GM12892 (cell line): Measurements from ENCODE around the gene CASKIN1.
A peak's percentile ranks its signal among the peaks of the same experiment; 100 is the strongest.

Experiments used
- DNase-seq: peaks from one replicate; pipeline ENCODE4 v3.0.0; 2011; ENCODE audit not compliant: insufficient read length
- FAIRE-seq: peaks from 2 replicates; lab custom pipeline; 2011; peaks lifted over from hg19 to GRCh38; lab: Jason Lieb, UNC
- POLR2A ChIP-seq: IDR thresholded peaks from 2 replicates; pipeline ENCODE4 v1.6.1; 2011; ENCODE audit warnings: low read depth, low read length, control low read depth
- POLR2AphosphoS5 ChIP-seq: IDR thresholded peaks from 2 replicates; pipeline ENCODE4 v1.6.1; 2011; ENCODE audit warnings: low read depth, low read length, control low read depth
- TAF1 ChIP-seq: IDR thresholded peaks from 2 replicates; pipeline ENCODE4 v1.6.1; 2011; ENCODE audit warnings: low read depth, mild to moderate bottlenecking, control low read depth, low read length, borderline replicate concordance

Gene CASKIN1

DNA sequence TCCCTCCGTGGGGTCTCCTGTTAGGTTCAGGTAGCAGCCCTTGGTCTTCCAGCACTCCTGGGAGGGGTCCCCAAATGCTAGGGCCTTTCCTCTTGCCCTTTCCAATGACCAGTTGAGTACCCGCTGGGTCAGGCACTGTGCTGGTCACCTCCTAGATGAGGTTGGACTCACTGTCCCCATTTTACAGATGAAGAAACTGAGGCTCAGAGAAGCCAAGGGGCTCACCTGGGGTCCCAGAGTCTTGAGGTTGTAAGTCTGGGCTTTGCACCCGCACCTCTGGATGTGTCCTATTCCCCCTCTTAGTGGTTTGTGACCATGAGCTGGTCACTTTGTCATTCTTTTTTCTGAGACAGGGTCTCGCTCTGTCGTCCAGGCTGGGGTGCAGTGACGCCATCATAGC, 1.4 kb upstream of the CASKIN1 start:
- TF ChIP-seq POLR2AphosphoS5 (no peak), TAF1 (no peak), POLR2A (no peak)
- no peak for DNase-seq
- FAIRE-seq = no peak

GRCh38 chr16:2196981-2197511, 641 bp upstream of the CASKIN1 start:
- FAIRE-seq = no peak
- TF ChIP-seq POLR2AphosphoS5 = no peak
- no peak for TF ChIP-seq TAF1
- no peak for TF ChIP-seq POLR2A
- no peak for DNase-seq

- TF ChIP-seq POLR2A (no peak), TAF1 (no peak), POLR2AphosphoS5 (no peak)
- FAIRE-seq = no peak
- DNase-seq = no peak
Measured at GRCh38 chr16:2195322-2196161, 863 bp downstream of the CASKIN1 start.

GRCh38 chr16:2194852-2195321, 1.5 kb downstream of the CASKIN1 start:
- TF ChIP-seq TAF1 = no peak
- no peak for TF ChIP-seq POLR2A
- TF ChIP-seq POLR2AphosphoS5 = no peak
- FAIRE-seq (peak; percentile 85), DNase-seq (peak; percentile 61)

DNA sequence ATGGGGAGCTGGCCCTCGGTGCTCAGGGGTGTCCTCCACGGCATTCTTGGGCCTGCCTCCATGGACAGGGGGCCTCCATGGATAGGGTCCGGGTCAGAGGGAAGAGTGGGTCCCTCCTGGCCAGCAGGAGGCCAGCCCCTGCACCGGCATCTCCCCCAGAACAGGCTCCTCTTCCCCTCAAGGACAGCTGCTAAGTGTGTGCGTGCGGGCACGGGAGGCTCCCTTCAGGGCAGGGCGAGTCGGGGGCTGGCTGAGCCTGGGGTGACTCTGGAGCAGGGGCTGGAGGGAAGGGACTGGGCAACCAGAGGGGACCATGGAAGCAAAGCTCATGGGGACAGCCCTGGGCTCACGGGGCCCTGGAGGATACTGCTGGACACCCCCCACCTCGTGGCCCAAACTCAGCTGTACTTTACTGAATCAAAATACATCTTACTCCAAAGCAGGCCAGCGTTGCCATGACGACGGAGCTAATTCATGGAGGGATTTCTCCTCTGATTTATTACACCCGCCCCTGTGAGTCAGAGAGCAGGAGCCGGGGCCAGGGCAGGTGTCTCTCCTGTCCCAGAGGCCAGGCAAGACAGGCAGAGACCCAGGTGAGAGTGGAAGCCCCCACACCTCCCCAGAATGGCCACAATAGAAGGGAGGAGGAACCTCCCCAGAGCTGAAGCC, 2.1 kb downstream of the CASKIN1 start:
- TF ChIP-seq TAF1 (no peak), POLR2AphosphoS5 (no peak), POLR2A (no peak)
- FAIRE-seq (no peak), DNase-seq (no peak)

GRCh38 chr16:2191446-2191706, 5.0 kb downstream of the CASKIN1 start:
- TF ChIP-seq TAF1 (no peak), POLR2A (no peak), POLR2AphosphoS5 (no peak)
- no peak for FAIRE-seq

DNA sequence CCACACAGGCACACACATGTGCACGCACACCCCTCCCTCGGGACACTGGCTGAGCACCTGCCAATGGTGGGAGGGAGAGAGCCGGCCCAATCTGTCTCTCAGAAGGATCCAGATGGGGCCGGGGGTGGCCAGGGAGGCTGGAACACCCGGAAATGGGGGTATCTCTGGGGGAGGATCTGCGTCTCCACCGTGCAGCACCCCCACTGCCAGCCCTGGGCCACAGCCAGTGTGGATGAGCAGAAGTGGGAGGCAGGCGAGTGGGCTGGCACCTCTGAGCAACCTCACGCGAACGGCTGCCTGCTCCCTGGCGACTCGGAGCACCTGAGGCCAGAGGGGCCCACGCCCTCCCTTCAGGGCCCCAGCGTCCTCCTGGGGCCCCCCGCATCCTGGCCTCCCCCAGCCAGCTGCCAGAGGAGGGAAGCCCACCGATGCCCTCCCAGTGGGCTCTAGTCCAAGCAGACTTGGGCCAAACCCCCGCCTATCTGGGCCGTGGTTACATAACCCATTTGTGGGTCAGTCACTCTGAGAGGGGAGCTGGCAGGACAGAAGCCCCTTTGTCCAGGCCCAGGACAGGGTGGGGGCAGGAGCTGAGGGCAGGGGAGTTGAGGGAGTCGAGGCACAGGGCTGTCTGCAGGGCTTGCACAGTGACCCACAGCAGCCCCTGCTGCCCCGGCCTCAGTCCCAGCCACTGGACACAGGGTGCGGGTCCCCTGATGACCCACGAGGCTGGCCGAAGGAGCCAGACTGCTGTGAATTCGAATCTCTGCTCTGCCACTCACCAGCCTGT, 5.6 kb downstream of the CASKIN1 start:
- FAIRE-seq (no peak), DNase-seq (no peak)
- TF ChIP-seq TAF1 (no peak), POLR2A (no peak)

More at GRCh38 chr16:2191446-2191706, 5.0 kb downstream of the CASKIN1 start:
- DNase-seq = no peak

DNA sequence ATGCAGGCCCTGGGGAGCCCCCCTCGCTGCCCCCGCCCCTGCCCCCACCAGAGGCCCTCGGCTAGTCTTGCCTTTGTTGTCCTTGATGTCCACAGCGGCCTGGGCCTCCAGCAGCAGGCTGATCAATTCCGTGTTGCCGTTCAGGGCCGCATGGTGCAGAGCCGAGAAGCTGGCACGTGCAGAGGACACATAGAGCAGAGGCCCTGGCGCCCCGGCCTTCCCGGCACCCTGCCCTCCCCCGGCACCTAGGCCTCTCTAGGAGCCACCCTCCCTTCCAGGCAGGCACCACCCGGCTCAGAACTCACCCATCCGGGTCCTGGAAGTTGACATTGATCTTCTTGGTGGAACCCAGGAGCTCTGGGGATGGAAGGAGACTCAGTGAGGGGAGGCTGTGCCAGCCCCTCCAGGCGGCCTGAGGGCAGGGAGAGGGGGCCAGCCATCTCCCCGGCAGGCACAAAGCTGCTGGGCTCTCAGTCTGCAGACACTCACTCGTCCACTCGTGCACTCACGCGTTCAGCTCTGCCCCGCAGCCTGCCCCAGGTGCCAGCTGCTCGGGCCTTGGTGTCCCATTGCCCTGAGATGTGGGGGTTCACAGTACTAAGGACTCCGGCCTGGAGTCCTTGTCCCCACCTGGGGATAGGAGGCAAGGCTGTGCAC, 6.3 kb downstream of the CASKIN1 start:
- no peak for TF ChIP-seq POLR2A
- TF ChIP-seq TAF1 = no peak
- TF ChIP-seq POLR2AphosphoS5 = no peak
- FAIRE-seq (no peak), DNase-seq (no peak)

DNA sequence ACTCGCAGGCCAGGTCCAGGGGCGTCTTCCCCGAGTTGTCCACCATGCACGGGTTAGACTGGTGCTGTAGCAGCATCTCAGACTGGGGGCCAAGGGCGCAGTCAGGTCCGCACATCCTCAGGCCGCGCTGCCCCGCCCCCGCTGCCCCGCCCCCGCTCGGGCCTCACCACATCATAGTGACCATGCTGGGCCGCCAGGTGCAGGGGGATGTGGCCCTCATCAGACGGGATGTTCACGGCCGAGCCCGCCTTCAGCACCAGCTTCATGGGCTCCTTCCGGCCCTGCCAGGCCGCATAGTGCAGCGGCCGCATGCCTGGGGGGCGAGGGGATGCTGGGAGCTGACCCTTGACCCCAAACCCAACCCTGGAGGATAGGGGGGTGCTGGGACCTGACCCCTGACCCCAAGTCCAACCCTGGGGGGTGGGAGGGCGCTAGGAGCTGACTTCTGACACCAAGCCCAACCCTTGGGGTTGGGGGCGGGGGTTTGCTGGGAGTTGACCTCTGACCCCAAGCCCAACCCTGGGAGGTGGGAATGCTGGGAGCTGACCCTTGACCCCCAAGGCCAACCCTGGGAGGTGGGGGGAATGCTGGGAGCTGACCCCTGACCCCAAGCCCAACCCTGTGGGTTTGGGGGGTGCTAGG, 7.0 kb downstream of the CASKIN1 start:
- DNase-seq = no peak
- no peak for FAIRE-seq
- TF ChIP-seq TAF1 = no peak
- TF ChIP-seq POLR2AphosphoS5 = no peak
- TF ChIP-seq POLR2A = no peak

- FAIRE-seq (no peak), DNase-seq (no peak)
- no peak for TF ChIP-seq POLR2AphosphoS5
- no peak for TF ChIP-seq TAF1
- no peak for TF ChIP-seq POLR2A
Measured at GRCh38 chr16:2188395-2188794, 8.0 kb downstream of the CASKIN1 start.

GRCh38 chr16:2187212-2187611, 9.2 kb downstream of the CASKIN1 start:
- TF ChIP-seq POLR2A (no peak), TAF1 (no peak), POLR2AphosphoS5 (no peak)
- DNase-seq (no peak), FAIRE-seq (no peak)
